GM12873 (cell line): ENCODE measurements around the gene CRYBB1.

Experiments
- TF ChIP-seq, protein P1 (sequence below): IDR thresholded peaks from 2 replicates; pipeline ENCODE4 v1.5.1; 2012; ENCODE audit warnings: low read depth, mild to moderate bottlenecking, moderate library complexity, low read length, control low read depth; ENCODE audit not compliant: insufficient read depth; ENCODE audit errors: missing control alignments

The CRYBB1 gene

DNA sequence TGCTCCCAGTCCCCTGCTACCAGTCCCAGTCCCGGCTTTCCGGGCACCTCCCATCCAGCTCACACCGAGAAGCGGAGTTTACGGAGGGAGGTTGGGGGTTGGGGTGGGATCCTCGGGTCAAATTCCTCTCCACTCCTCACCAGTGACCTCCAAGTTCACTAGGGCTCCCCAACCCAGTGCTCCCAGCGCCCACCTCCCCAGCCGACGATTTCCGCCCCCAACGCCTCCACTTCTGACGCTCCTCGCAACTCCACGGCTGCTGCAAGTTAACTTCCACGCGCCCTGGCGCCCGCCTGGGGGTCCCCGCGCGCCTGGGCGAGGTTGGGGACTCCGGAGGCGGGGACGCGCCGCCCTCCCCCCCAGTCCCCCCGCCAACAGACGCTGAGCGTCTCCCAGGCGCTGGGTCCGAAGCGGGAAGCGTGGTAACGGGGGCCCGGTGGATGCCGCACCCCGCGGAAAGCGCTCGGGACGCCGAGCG is 28.4 kb downstream of the CRYBB1 start:
- TF ChIP-seq, protein P1, sequence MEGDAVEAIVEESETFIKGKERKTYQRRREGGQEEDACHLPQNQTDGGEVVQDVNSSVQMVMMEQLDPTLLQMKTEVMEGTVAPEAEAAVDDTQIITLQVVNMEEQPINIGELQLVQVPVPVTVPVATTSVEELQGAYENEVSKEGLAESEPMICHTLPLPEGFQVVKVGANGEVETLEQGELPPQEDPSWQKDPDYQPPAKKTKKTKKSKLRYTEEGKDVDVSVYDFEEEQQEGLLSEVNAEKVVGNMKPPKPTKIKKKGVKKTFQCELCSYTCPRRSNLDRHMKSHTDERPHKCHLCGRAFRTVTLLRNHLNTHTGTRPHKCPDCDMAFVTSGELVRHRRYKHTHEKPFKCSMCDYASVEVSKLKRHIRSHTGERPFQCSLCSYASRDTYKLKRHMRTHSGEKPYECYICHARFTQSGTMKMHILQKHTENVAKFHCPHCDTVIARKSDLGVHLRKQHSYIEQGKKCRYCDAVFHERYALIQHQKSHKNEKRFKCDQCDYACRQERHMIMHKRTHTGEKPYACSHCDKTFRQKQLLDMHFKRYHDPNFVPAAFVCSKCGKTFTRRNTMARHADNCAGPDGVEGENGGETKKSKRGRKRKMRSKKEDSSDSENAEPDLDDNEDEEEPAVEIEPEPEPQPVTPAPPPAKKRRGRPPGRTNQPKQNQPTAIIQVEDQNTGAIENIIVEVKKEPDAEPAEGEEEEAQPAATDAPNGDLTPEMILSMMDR: no peak

GRCh38 chr22:26588729-26589366 is 29.0 kb downstream of the CRYBB1 start:
- TF ChIP-seq, protein P1: no peak

- TF ChIP-seq, protein P1: no peak
Measured at GRCh38 chr22:26587991-26588613, 29.7 kb downstream of the CRYBB1 start.

- TF ChIP-seq, protein P1: no peak
Measured at GRCh38 chr22:26586556-26587325, 31.1 kb downstream of the CRYBB1 start.

GRCh38 chr22:26585104-26585790 is 32.6 kb downstream of the CRYBB1 start:
- TF ChIP-seq, protein P1: no peak

- TF ChIP-seq, protein P1: no peak
Measured at GRCh38 chr22:26584010-26584409, 33.8 kb downstream of the CRYBB1 start.
